ENCODE data around the gene TMEM196. TPM values are rescaled to one million over a fixed set of nuclear protein-coding genes. Genes with fewer than 3 reads are reported as not detected.

The TMEM196 gene
- total RNA-seq, 1 experiment from 2014 or later: not detected

DNA sequence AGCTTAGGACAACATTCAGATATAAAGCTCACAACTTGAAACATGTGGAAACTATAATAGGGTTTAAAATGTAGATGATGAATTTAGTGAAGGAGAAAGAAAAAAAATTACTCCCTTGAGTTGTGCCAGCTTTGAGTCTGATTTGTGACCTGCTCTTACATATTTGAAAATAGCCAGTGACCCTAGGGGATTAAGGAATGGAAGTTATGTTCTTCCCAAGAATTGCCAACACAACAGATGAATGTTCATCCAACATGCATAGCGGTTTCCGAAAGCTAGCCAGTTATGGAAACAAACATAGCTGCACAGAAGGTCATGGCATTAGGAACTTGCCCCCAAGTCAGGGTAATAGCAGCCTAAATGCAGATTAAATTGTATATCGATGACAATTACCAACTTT lies 10.8 kb downstream of the TMEM196 start:
- no peaks in the 10 kb centered on the region for H3K4me1 Mint-ChIP-seq
- Histone ChIP-seq H2BK120ac (ENCODE audit: low read depth, low read length, poor library complexity, severe bottlenecking) (no peak overlapping the region), H3K18ac (ENCODE audit: insufficient read length, low read depth, low read length) (no peak overlapping the region), H3K14ac (ENCODE audit: insufficient read depth, low read length) (no peak overlapping the region), H4K20me1 (ENCODE audit: control insufficient read depth, insufficient read depth, insufficient read length) (no peaks in the 10 kb centered on the region), H3K9me3 (ENCODE audit: control insufficient read depth, low read depth, low read length) (no peaks in the 10 kb centered on the region), H3K23ac (ENCODE audit: insufficient read length, low read depth, low read length) (no peak overlapping the region), H4K5ac (ENCODE audit: insufficient read length, low read depth, low read length) (no peak overlapping the region), H4K8ac (replicated peaks; ENCODE audit: insufficient read length, low read depth, low read length) (no peak overlapping the region), H3K79me2 (ENCODE audit: insufficient read depth, low read length) (no peaks in the 10 kb centered on the region), H2BK12ac (ENCODE audit: insufficient read length, low read depth, low read length) (no peak overlapping the region), H2AFZ (ENCODE audit: low read length) (no peak overlapping the region), H3K79me1 (ENCODE audit: insufficient read depth, low read depth, low read length, poor library complexity, severe bottlenecking) (no peaks in the 10 kb centered on the region), H2BK15ac (ENCODE audit: low read depth, low read length) (no peak overlapping the region), H3K27me3 (ENCODE audit: insufficient read depth, low read length) (no peaks in the 10 kb centered on the region), H2BK20ac (ENCODE audit: low read depth, low read length, poor library complexity, severe bottlenecking) (no peak overlapping the region), H3K27ac (ENCODE audit: insufficient read length, low read depth, low read length) (no peak overlapping the region), H2AK5ac (ENCODE audit: insufficient read length, low read length) (no peak overlapping the region), H4K91ac (ENCODE audit: insufficient read length, low read depth, low read length) (no peak overlapping the region), H3K9ac (ENCODE audit: extremely low read depth, insufficient read length, low read length) (no peak overlapping the region), H3T11ph (ENCODE audit: low read length) (no peak overlapping the region), H3K4me2 (ENCODE audit: insufficient read depth, insufficient read length, low read length) (no peak overlapping the region), H2BK5ac (ENCODE audit: insufficient read length, low read length) (no peak overlapping the region), H3K56ac (ENCODE audit: insufficient read length, low read depth, low read length) (no peak overlapping the region), H3K23me2 (ENCODE audit: insufficient read length, low read depth, low read length, poor library complexity, severe bottlenecking) (no peaks in the 10 kb centered on the region), H3K4me1 (ENCODE audit: insufficient read depth, low read length) (no peaks in the 10 kb centered on the region), H3K4ac (ENCODE audit: low read depth, low read length) (no peak overlapping the region)
- H3K36me3 Mint-ChIP-seq (ENCODE audit: insufficient read depth in 1 of 3, low read depth in 3 of 3): no peaks in the 10 kb centered on the region
- TF ChIP-seq, protein P1, sequence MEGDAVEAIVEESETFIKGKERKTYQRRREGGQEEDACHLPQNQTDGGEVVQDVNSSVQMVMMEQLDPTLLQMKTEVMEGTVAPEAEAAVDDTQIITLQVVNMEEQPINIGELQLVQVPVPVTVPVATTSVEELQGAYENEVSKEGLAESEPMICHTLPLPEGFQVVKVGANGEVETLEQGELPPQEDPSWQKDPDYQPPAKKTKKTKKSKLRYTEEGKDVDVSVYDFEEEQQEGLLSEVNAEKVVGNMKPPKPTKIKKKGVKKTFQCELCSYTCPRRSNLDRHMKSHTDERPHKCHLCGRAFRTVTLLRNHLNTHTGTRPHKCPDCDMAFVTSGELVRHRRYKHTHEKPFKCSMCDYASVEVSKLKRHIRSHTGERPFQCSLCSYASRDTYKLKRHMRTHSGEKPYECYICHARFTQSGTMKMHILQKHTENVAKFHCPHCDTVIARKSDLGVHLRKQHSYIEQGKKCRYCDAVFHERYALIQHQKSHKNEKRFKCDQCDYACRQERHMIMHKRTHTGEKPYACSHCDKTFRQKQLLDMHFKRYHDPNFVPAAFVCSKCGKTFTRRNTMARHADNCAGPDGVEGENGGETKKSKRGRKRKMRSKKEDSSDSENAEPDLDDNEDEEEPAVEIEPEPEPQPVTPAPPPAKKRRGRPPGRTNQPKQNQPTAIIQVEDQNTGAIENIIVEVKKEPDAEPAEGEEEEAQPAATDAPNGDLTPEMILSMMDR (conservative IDR thresholded peaks at IDR 0.05): no peak
- DNase-seq: no peak
- no peaks in the 10 kb centered on the region for H3K27me3 Mint-ChIP-seq (ENCODE audit: low read depth)
- H3K4me3 Mint-ChIP-seq: no peak overlapping the region
- no peak overlapping the region for H3K27ac Mint-ChIP-seq
- H3K9me3 Mint-ChIP-seq: no peaks in the 10 kb centered on the region
- no CpG with 5 or more reads among the region's 3 CpGs for WGBS (ENCODE audit: extremely low coverage, insufficient read length, low lambda C conversion rate)

All from H9 (cell line).